NCI-H345 treated with DMSO at 0.1 percent for 48 hours (cell line): ENCODE data around the gene PACS2.
"Not testable (repeated sequence)": the region's sequence is repeated elsewhere in the genome, so short reads cannot be mapped to it uniquely, and the experiment has no call there.

Source experiments
- DNase-seq: peaks from one replicate; lab custom pipeline; 2025; ENCODE audit not compliant: unreplicated experiment; lab: John Stamatoyannopoulos, UW

The PACS2 gene

GRCh38 chr14:105313381-105314286 lies 914 bp upstream of the PACS2 start:
- no peak for DNase-seq

GRCh38 chr14:105315211-105315721 lies 718 bp downstream of the PACS2 start:
- no peak for DNase-seq

GRCh38 chr14:105315941-105316576 lies 1.5 kb downstream of the PACS2 start:
- no peak for DNase-seq

- DNase-seq: no peak
These were observed 2.0 kb downstream of the PACS2 start for GRCh38 chr14:105316577-105316941.

GRCh38 chr14:105316968-105317510 lies 2.5 kb downstream of the PACS2 start:
- DNase-seq: no peak

- no peak for DNase-seq
These were observed 3.0 kb downstream of the PACS2 start for GRCh38 chr14:105317546-105317945.

GRCh38 chr14:105322791-105323556 lies 8.4 kb downstream of the PACS2 start:
- no peak for DNase-seq

- no peak for DNase-seq
These were observed 9.1 kb downstream of the PACS2 start for GRCh38 chr14:105323663-105324062.

GRCh38 chr14:105324080-105324778 lies 9.7 kb downstream of the PACS2 start:
- peak; percentile 33 for DNase-seq

GRCh38 chr14:105324871-105325270 lies 10.3 kb downstream of the PACS2 start:
- DNase-seq: no peak

- DNase-seq: no peak
These were observed 10.8 kb downstream of the PACS2 start for GRCh38 chr14:105325303-105325702.

- DNase-seq: no peak
These were observed 11.4 kb downstream of the PACS2 start for GRCh38 chr14:105325716-105326567.

GRCh38 chr14:105326568-105326867 lies 12.0 kb downstream of the PACS2 start:
- DNase-seq: no peak

- no peak for DNase-seq
These were observed 12.5 kb downstream of the PACS2 start for GRCh38 chr14:105326891-105327694.

GRCh38 chr14:105327695-105328045 lies 13.1 kb downstream of the PACS2 start:
- not testable (repeated sequence) for DNase-seq

GRCh38 chr14:105328070-105328677 lies 13.6 kb downstream of the PACS2 start:
- no peak for DNase-seq

GRCh38 chr14:105328678-105329390 lies 14.3 kb downstream of the PACS2 start:
- DNase-seq: no peak
